Calu3 (cell line): Measurements from ENCODE around the gene PXT1. TPM values are rescaled to one million over a fixed set of nuclear protein-coding genes. Genes with fewer than 3 reads are reported as not detected.

Experiments
- Bru-seq: library from RNA; stranded (reverse); fragments of 400-500 nt; gene quantifications from one replicate; lab custom pipeline; 2021; lab: Mats Ljungman, UMichigan
- BruChase-seq, 2 experiments: library from RNA; stranded (reverse); fragments of 400-500 nt; gene quantifications; one replicate each; lab custom pipeline; 2021; lab: Mats Ljungman, UMichigan
- BruUV-seq: library from RNA; stranded (reverse); fragments of 400-500 nt; replicated peaks from 2 replicates; lab custom pipeline; 2021; lab: Mats Ljungman, UMichigan
- CTCF ChIA-PET: fragments of 300-600 bp; sonication (Branson Sonifier 250); formaldehyde crosslinking; loops from one replicate; lab custom pipeline; 2022; ENCODE audit warnings: antibody characterized with exemption; lab: Charles Lee
- DNase-seq: peaks from one replicate; pipeline ENCODE4 v3.0.0; 2022
- H3K27ac Mint-ChIP-seq: one replicate; pipeline ENCODE4 v1.8.0; 2022; ENCODE audit warnings: mixed read lengths; ENCODE audit not compliant: unreplicated experiment
- H3K27me3 Mint-ChIP-seq: one replicate; pipeline ENCODE4 v1.8.0; 2022; ENCODE audit warnings: mixed read lengths; ENCODE audit not compliant: unreplicated experiment
- H3K36me3 Mint-ChIP-seq: one replicate; pipeline ENCODE4 v1.8.0; 2022; ENCODE audit warnings: mild to moderate bottlenecking, moderate library complexity, mixed read lengths; ENCODE audit not compliant: insufficient read depth, unreplicated experiment
- H3K4me1 Mint-ChIP-seq: one replicate; pipeline ENCODE4 v1.8.0; 2022; ENCODE audit warnings: mild to moderate bottlenecking, low read depth, mixed read lengths; ENCODE audit not compliant: unreplicated experiment
- H3K4me3 Mint-ChIP-seq: one replicate; pipeline ENCODE4 v1.8.0; 2022; ENCODE audit warnings: mild to moderate bottlenecking, low read depth, moderate library complexity, mixed read lengths; ENCODE audit not compliant: unreplicated experiment
- H3K9me3 Mint-ChIP-seq: one replicate; pipeline ENCODE4 v1.8.0; 2022; ENCODE audit warnings: low read depth, mixed read lengths; ENCODE audit not compliant: unreplicated experiment
- intact Hi-C: fragments of 100-400 bp; cut with micrococcal nuclease; formaldehyde crosslinking; loops from one replicate; pipeline ENCODE4 v1.10.0; 2022; ENCODE audit not compliant: unreplicated experiment
- long read RNA-seq: library from polyadenylated mRNA; stranded (forward); transcript quantifications from one replicate; pipeline ENCODE4 v2.0.0, GENCODE V29; 2022
- total RNA-seq: library from RNA; stranded (reverse); gene quantifications from 2 replicates; pipeline ENCODE4 v1.2.3, GENCODE V29; 2022
- TF ChIP-seq, protein P1 (sequence below): fragments of 200-600 bp; IDR thresholded peaks from one replicate; pipeline ENCODE4 v1.8.0; 2022; ENCODE audit warnings: antibody characterized with exemption; ENCODE audit not compliant: unreplicated experiment

The PXT1 gene, protein sequence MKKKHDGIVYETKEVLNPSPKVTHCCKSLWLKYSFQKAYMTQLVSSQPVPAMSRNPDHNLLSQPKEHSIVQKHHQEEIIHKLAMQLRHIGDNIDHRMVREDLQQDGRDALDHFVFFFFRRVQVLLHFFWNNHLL
- total RNA-seq (0.21 TPM in 1 of 2 replicates, not detected in the other), Bru-seq, nascent RNA (percentile 13 among the genes with signal in this experiment), BruChase-seq, experiment 1, labeled RNA remaining after a 6-hour chase (percentile 12 among the genes with signal in this experiment), BruChase-seq, experiment 2, labeled RNA remaining after a 2-hour chase (percentile 12 among the genes with signal in this experiment)
- long read RNA-seq: 0 reads

DNA sequence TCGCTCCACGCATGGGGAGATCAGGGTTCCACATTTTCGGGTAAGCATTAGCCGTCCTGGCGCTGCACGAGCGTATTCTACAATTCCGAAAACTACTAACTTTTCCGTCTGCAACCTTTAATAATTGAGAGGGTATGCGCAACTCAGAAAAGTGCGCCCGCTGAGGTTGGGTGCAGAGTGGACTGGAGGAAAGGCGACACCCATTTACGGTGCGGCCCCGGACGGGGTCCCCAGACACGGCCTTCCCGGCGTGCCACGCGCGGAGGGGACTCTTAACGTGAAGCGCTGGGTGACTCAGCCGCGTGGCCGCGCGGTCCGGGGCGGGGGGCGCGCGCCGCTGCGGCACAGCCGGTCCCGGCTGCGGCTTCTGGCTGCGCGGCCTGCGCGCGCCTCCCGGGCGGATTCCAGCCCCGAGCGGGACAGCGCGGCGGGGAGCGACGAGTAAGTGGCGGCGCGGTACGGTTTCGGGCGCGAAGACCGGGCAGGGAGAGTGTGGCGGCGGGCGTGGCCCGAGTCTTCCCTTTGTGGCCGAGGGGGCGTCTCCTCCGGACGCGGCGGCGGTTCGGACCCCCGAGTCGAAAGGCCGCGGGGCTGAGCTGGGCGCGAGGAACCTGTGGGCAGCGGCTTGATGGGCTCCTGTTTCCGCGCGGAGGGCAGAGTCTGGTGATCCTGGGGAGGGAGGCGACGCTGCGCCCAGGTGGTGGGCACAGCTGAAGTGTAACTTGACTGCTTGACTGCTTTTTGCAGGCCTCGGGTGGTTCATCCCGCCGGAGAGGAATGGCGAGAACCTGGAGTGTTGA, at the start of gene PXT1, which contains the start of gene KCTD20:
Gene PXT1, minus strand, starts transcription at position 184 of the 800 bp plus-strand sequence. CDS start 16,772 bp downstream, outside the sequence.
Gene KCTD20, plus strand, starts transcription at position 330 of the 800 bp plus-strand sequence. CDS start 27,098 bp downstream, outside the sequence.
- BruUV-seq: no TSS peak
- no peaks in the 10 kb centered on the region for H3K9me3 Mint-ChIP-seq
- TF ChIP-seq, protein P1, sequence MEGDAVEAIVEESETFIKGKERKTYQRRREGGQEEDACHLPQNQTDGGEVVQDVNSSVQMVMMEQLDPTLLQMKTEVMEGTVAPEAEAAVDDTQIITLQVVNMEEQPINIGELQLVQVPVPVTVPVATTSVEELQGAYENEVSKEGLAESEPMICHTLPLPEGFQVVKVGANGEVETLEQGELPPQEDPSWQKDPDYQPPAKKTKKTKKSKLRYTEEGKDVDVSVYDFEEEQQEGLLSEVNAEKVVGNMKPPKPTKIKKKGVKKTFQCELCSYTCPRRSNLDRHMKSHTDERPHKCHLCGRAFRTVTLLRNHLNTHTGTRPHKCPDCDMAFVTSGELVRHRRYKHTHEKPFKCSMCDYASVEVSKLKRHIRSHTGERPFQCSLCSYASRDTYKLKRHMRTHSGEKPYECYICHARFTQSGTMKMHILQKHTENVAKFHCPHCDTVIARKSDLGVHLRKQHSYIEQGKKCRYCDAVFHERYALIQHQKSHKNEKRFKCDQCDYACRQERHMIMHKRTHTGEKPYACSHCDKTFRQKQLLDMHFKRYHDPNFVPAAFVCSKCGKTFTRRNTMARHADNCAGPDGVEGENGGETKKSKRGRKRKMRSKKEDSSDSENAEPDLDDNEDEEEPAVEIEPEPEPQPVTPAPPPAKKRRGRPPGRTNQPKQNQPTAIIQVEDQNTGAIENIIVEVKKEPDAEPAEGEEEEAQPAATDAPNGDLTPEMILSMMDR: no peak

DNA sequence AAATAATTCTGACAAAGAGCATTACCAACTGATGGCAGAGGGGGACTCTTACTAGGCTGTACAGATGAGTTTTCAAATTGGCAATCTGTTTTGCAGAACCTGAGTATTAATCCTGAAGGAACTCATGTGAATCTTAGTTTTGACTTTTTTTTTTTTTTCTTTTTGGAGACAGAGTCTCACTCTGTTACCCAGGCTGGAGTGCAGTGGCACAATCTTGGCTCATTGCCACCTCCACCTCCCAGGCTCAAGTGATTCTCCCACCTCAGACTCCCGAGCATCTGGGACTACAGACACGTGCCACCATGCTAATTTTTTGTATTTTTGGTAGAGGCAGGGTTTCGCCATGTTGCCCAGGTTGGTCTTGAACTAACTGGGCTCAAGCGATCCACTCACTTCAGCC, 49.4 kb upstream of the PXT1 start:
- Mint-ChIP-seq H3K4me1 (no peaks in the 10 kb centered on the region), H3K27ac (peak overlapping the region; percentile 28), H3K36me3 (peaks cover 47% of the 10 kb centered on the region), H3K4me3 (no peak overlapping the region), H3K9me3 (no peaks in the 10 kb centered on the region), H3K27me3 (no peaks in the 10 kb centered on the region)
- CTCF ChIA-PET: no interaction called here
- TF ChIP-seq, protein P1: no peak
- BruUV-seq: no TSS peak
- no peak for DNase-seq
- intact Hi-C loops: no loop called here

More for the DNA sequence above, at the start of gene PXT1, which contains the start of gene KCTD20:
- CTCF ChIA-PET: interaction anchor here (2.1 kb wide), 1 partner anchor 20 kb away, joined by 11 read pairs; no protein-coding TSS in a partner anchor
- peak; percentile 94 for DNase-seq
- Mint-ChIP-seq H3K27ac (peak within 1 kb of the TSS; percentile 95), H3K4me3 (peak within 1 kb of the TSS; percentile 95), H3K27me3 (no peaks in the 10 kb centered on the region), H3K36me3 (peaks cover 37% of the 10 kb centered on the region), H3K4me1 (peaks cover 32% of the 10 kb centered on the region)
- intact Hi-C loops: loop anchor here (5.0 kb wide), 1 partner anchor 149 kb away; the partner anchor contains the start of gene SRSF3

DNA sequence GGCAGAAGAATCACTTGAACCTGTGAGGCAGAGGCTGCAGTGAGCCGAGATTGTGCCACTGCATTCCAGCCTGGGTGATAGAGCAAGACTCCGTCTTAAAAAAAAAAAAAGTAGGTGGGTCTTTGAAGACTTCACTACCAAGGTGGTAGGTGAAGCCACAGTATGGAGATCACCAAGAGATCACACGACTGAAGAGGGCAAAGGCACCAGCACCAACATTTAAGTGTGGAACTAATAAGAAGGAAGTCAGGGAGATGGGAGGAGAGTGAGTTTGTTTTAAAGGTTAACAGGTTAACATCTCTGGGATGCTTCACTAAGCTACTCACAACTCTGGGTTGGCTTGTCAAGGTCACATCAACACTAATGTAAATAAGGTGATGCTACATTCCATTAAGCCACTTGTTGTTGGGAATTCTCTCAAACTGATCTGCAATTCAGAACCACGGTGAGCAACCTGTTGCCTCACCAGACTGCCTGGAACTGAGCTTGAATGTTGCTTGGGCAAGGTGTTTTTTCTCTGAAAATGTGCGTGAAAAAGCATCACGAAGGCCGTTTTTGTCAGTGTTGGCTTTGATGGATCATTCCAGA, 48.8 kb upstream of the PXT1 start:
- DNase-seq: no peak
- H3K4me3 Mint-ChIP-seq: no peak overlapping the region
- no TSS peak for BruUV-seq
- peak overlapping the region; percentile 28 for H3K27ac Mint-ChIP-seq
- H3K36me3 Mint-ChIP-seq: peaks cover 48% of the 10 kb centered on the region
- H3K9me3 Mint-ChIP-seq: no peaks in the 10 kb centered on the region
- no peaks in the 10 kb centered on the region for H3K27me3 Mint-ChIP-seq
- no peaks in the 10 kb centered on the region for H3K4me1 Mint-ChIP-seq
- TF ChIP-seq, protein P1: no peak
- intact Hi-C loops: no loop called here
- CTCF ChIA-PET: no interaction called here

DNA sequence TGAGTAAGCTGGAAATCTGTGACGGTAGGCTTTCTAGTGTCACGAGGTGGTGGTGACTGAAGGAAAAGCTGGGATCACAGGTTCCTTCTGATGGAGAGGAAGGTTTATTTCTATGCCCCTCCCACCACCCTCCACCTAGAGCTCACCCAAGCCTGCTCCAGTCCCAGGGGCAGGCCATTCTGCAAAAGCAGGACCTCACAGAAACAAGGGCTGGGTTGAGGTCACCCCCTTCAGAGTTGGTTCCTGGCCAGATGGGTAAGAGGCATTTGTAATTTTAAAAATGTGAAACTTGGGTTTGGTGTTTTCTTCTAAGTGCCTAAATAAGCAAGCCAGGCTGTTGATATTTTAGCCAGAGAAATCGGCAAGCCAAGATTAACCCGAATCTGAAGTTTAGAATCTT, 46.8 kb upstream of the PXT1 start:
- Mint-ChIP-seq H3K36me3 (peaks cover 46% of the 10 kb centered on the region), H3K9me3 (no peaks in the 10 kb centered on the region), H3K4me3 (no peak overlapping the region), H3K27me3 (no peaks in the 10 kb centered on the region), H3K4me1 (no peaks in the 10 kb centered on the region), H3K27ac (no peak overlapping the region)
- TF ChIP-seq, protein P1: no peak
- intact Hi-C loops: no loop called here
- no peak for DNase-seq
- CTCF ChIA-PET: no interaction called here
- no TSS peak for BruUV-seq
